CD4-positive, alpha-beta T cell treated with Interleukin-2 at 100 ng/mL for 4 hours (primary cell): ENCODE results near the gene TBX1.
"Not testable (repeated sequence)": the region's sequence is repeated elsewhere in the genome, so short reads cannot be mapped to it uniquely, and the experiment has no call there.

Experiments used
- DNase-seq: peaks from one replicate; pipeline ENCODE4 v3.0.0-alpha.2; 2020; ENCODE audit warnings: low spot score

The TBX1 gene

GRCh38 chr22:19723232-19723982, 37.2 kb upstream of the TBX1 start, which contains the start of gene GP1BB:
TSS of gene GP1BB (plus strand) at chr22:19723539. CDS start at chr22:19723570, 31 bp downstream.
- DNase-seq: no peak

- no peak for DNase-seq
These were observed 36.4 kb upstream of the TBX1 start for GRCh38 chr22:19723983-19724827.

- no peak for DNase-seq
These were observed 35.5 kb upstream of the TBX1 start for GRCh38 chr22:19724927-19725661.

DNA sequence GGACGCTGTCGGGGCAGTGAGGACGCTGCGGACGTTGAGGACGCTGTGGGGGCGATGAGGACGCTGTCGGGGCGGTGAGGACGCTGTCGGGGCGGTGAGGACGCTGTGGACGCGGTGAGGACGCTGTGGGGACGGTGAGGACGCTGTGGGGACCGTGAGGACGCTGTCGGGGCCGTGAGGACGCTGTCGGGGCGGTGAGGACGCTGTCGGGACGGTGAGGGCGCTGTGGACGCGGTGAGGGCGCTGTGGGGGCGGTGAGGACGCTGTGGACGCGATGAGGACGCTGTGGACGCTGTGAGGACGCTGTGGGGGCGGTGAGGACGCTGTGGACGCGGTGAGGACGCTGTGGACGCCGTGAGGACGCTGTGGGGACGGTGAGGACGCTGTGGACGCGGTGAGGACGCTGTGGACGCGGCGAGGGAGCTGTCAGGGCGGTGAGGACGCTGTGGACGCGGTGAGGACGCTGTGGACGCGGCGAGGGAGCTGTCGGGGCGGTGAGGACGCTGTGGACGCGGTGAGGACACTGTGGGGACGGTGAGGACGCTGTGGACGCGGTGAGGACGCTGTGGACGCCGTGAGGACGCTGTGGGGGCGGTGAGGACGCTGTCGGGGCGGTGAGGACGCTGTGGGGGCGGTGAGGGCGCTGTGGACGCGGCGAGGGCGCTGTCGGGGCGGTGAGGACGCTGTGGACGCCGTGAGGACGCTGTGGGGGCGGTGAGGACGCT, 34.4 kb upstream of the TBX1 start:
- not testable (repeated sequence) for DNase-seq

- DNase-seq: no peak
These were observed 33.0 kb upstream of the TBX1 start for GRCh38 chr22:19727310-19728150.

DNA sequence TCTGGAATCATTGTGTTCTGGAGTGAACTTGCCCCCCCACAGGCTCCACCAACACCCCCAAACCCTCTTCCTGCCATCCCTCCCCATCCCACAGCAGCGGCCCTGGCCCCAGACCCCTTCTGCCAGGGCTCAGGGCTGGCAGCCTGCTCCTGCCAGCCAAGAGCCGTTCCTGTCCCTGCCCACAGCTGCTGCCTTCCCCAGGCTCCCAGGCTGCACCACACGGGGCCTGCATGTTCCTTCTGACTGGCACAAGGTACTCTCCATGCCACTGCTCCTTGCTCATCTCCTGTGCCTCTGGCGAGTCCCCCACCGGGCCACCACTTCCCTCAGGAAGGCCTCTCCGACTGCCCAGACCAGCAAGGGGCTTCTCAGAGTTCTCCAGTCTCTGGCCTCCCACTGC, 32.3 kb upstream of the TBX1 start:
- no peak for DNase-seq

GRCh38 chr22:19728836-19729235, 31.7 kb upstream of the TBX1 start:
- DNase-seq: no peak

DNA sequence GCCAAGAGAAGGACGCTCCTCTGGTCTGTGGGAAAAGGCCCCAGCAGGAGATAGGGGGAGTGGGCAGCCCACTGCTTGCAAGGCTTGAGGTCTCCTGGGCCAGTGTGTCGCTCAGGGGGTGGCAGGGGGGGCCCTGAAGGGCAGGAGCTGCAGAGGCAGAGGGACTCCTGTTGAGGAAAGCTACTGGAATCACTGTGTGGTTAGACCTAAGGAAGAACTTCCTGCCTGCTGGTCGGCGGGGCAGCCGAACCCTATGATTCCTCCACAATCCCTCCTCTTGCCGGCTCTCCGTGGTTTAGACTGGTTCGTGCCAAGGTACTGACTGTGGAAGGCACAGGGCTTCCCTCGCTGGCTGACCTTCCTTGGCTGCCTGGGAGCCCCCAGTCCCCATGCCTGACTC, 31.1 kb upstream of the TBX1 start:
- no peak for DNase-seq

GRCh38 chr22:19730198-19730597, 30.4 kb upstream of the TBX1 start:
- DNase-seq: no peak

DNA sequence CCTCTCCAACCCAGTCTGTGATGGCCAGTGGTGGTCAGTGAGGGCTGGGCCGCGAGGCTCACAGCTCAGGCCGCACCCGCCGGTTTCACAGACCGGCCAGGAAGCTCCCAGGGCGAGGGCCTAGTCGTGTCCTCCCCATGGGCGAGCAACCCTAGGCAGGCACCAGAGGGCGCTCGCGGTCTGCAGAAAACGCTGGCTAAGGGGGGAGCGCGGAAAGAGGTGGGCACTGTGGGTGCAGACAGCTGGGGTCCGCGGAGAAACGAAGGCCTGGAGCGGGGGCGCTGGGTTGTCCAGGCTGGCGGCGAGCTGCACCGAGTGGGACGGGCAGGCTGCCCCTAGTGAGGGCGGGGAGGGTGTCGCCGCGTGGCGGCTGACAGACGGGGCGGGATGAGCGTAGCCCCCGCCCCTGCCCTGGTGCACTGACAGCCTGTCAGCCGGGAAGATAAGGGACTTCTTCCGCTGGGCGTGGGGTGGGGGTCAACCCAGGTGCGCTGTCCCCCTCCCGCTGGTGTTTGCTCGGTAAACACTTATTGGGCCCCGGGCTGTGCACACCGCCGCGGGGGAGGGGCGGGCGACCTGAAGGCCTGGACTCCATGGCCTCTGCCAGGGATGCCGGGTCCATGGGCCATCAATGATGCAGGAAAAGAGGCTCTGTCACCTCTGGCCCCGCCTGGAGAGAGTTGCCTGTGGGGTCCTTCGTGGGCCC, 29.8 kb upstream of the TBX1 start:
- DNase-seq: peak; percentile 84

DNA sequence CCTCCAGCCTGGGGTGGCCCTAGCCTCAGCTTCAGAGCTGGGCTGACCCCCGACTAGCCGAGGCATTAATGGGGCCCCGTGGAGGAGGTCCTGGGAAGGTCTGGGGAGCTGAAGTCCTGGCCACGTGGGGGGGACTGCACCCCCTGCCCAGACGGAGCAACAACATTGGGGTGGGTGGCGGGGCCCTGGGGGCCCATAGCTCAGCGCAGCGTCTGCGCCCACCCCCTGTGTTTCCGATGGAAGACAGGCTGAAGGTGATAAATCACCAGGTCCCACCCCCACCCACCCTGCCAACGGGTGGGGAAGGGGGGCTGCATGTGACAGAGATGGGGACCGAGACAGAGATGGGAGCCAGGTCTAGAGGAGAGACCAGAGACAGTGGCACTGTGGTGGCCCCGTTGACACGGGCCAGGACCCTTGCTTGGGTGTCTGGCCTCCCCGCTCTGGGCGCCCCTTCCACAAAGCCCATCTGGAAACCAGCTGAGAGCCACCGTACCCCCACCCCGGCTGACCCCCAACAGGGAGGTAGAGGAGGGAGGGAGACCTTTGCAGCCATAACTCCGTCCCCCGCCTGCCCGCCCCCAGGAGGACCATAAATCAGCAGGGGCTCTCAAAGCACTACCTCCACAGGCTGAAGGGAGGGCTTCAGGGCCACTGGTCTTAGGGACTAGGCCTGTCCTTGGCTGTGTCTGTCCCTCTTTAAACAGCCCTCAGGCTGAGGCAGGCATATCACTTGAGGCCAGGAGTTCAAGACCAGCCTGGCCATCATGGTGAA, 29.0 kb upstream of the TBX1 start:
- DNase-seq: no peak

GRCh38 chr22:19732403-19733113, 28.0 kb upstream of the TBX1 start:
- no peak for DNase-seq

GRCh38 chr22:19733755-19734154, 26.8 kb upstream of the TBX1 start:
- DNase-seq: no peak

GRCh38 chr22:19734163-19734562, 26.4 kb upstream of the TBX1 start:
- no peak for DNase-seq

- DNase-seq: no peak
These were observed 25.7 kb upstream of the TBX1 start for GRCh38 chr22:19734837-19735382.

DNA sequence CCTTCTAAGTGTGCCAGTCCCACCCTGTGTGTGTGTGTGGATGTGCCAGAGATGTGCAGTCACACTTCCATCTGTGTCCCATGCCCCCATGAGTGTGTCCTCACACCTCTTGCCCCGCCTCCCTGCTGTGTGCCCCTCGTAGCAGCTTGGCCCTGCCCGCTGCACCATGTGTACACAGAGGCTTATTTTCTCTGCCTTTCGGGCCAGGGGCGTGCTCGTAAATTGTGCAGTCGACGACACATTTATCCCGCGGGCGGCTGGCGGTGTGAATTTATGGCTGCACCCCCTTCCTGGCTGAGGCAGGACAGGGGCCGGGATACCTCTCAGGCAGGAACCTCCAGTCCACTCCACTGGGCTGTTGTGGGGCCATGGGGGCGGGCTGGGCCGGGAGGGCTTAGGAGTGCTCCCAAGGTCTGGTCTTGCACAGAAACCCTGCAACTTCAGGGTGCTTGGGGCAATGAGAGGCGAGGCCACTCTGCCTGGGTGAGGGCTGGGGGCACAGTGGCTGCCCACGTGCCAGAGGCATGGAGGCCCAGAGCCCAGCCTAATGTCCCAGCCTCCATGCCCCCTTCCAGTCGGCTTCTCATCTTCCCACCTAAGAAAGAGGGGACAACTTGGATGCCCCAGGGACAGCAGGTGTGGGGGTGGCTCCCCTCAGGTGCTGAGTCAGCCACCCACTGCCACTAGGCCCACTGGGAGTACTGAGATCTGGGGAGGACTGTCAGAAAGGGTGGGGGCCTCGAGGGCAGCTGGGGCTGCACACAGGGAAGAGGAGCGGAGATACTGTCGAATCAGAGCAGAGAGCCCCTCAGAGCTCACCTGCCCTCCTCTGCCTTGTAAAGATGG, 24.7 kb upstream of the TBX1 start:
- DNase-seq: no peak

DNA sequence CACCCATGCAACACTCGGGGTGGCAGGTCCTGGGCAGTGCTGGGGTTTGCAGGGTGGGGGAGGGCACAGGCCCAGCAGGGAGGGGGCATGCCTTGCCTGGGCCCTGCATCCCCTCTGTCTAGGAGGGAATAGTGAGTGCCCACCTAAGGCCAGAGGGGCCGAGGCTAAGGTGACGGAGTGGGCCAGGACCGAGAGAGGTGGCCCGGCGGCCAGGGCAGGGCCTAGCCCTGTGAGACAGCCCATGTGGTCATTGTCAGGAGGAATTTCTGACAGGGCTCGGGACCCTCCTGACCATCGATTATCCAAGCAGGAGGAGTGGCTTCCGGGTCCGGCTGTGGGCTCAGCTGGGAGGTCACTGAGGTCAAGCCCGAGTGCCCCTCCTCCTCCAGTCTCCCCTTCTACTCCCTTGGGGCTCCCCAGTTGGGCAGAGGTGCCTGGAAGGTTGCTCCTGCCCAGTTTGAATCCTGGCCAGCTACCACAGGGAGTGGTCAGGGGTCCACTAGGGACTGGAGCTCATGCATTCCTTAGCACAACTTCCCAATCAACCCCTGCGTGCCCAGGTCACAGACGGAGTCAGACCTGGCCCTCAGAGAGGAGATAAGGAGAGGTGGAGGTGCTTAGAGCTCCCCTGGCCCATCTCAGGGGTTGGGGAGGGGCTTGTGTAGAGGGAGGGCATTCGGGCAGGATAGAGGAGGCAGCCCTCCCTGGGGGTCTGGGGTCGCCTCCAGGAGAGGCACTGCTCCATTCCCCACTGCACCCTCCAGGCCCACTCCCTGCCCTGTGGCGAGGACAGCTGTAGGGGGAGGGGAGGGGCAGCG, 22.5 kb upstream of the TBX1 start:
- no peak for DNase-seq
